ENCODE results near the gene PRKCG. TPM values are rescaled to one million over a fixed set of nuclear protein-coding genes. Genes with fewer than 3 reads are reported as not detected.
"Not testable (repeated sequence)": the region's sequence is repeated elsewhere in the genome, so short reads cannot be mapped to it uniquely, and the experiment has no call there.

Gene PRKCG
- not detected for polyA plus RNA-seq (2012; ENCODE audit: low read depth, missing spikeins)

- FAIRE-seq (no peak), DNase-seq (ENCODE audit: insufficient read length, low spot score) (no peak)
Measured at GRCh38 chr19:53881482-53882390, at the start of gene PRKCG. Gene PRKCG (plus strand): TSS chr19:53882197. CDS start chr19:53882495, 298 bp downstream.

DNA sequence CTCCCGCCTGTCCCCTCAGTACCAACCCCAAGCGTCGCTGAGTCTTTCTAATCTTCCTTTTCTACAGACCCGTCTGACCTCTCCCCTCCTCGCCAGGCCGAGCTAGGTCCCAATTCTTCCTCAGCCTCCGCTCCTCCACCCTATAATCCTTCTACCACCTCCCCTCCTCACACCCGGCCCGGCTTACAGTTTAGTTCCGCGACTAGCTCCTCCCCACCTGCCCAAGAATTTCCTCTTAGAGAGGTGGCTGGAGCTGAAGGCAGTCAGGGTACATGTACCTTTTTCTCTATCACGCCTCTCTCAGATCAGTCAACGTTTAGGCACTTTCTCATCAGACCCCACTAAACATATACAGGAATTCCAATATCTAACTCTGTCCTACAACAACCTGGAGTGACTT lies 49.1 kb upstream of the PRKCG start:
- not testable (repeated sequence) for DNase-seq (ENCODE audit: insufficient read length, low spot score); FAIRE-seq

More at GRCh38 chr19:53881482-53882390, at the start of gene PRKCG:
- TF ChIP-seq POLR2A (IDR thresholded peaks at IDR 0.05; ENCODE audit: low read depth, low read length) (no peak), POU2F2 (IDR thresholded peaks at IDR 0.05; ENCODE audit: low read depth, low read length) (no peak), SPI1 (IDR thresholded peaks at IDR 0.05; ENCODE audit: low read depth, low read length) (no peak), TAF1 (IDR thresholded peaks at IDR 0.05; ENCODE audit: low read depth, low read length) (no peak)

GRCh38 chr19:53838446-53838845 lies 43.6 kb upstream of the PRKCG start:
- not testable (repeated sequence) for DNase-seq (ENCODE audit: insufficient read length, low spot score); FAIRE-seq

DNA sequence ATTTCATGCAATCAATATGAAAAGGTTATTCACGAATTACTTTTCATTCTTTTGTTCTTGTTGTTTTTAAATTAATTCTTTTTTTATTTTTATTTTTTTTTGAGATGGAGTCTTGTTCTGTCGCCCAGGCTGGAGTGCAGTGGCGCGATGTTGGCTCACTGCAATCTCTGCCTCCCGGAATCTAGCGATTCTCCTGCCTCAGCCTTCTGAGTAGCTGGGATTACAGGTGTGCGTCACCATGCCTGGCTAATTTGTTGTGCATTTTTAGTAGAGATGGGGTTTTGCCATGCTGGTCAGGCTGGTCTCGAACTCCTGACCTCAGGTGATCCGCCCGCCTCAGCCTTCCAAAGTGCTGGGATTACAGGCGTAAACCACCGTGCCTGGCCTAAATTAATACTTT lies 41.8 kb upstream of the PRKCG start:
- DNase-seq (ENCODE audit: insufficient read length, low spot score); FAIRE-seq: not testable (repeated sequence)

GRCh38 chr19:53840914-53841313 lies 41.1 kb upstream of the PRKCG start:
- not testable (repeated sequence) for DNase-seq (ENCODE audit: insufficient read length, low spot score); FAIRE-seq

DNA sequence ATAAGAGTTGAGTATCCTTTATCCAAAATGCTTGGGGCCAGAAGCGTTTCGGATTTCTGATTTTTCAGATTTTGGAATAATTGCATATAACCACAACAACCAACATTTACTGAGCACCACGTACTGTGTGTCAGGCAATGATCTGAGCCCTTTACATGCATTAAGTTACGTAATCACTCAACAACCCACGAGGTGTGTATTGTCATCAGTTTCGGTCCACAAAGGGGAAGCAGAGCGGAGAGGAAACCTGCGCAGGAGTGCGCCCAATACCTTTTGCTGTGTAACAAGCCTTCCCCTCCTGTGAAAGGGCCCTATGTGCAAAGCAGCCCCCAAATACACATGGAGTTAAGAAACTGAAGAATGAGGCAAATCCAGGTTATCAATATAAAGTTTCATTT lies 37.1 kb upstream of the PRKCG start:
- DNase-seq (ENCODE audit: insufficient read length, low spot score) (no peak), FAIRE-seq (no peak)
- TF ChIP-seq POLR2AphosphoS5 (IDR thresholded peaks at IDR 0.05; ENCODE audit: low read depth, low read length), result no peak
- no peak for TF ChIP-seq POLR2A (IDR thresholded peaks at IDR 0.05; ENCODE audit: low read depth, low read length)

DNA sequence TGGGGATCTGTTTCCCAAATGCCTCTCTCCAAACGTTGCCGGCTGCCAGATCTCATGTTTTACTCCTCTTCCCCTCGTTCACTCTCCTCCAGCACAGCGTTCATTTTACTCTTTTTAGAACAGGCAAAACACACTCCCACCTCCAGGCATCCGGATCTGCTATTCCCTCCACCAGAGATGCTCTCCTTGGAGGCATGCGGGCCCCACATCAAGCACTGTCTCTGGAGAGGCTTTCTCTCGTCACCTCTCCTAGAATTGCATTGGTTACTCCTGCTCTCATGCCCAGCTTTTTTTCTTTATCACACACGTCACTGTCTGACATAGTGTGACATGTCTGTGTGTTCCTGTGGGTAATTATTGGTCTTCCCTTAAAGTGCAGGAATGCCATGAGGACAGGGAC lies 34.4 kb upstream of the PRKCG start:
- FAIRE-seq (no peak), DNase-seq (ENCODE audit: insufficient read length, low spot score) (no peak)
- TF ChIP-seq SPI1 (IDR thresholded peaks at IDR 0.05; ENCODE audit: low read depth, low read length), result no peak
- no peak for TF ChIP-seq POU2F2 (IDR thresholded peaks at IDR 0.05; ENCODE audit: low read depth, low read length)
- TF ChIP-seq POLR2AphosphoS5 (IDR thresholded peaks at IDR 0.05; ENCODE audit: low read depth, low read length), result no peak
- TF ChIP-seq POLR2A (IDR thresholded peaks at IDR 0.05; ENCODE audit: low read depth, low read length), result no peak
- no peak for TF ChIP-seq PAX5 (IDR thresholded peaks at IDR 0.05; ENCODE audit: insufficient read depth, low read length, severe bottlenecking)
- TF ChIP-seq TAF1 (IDR thresholded peaks at IDR 0.05; ENCODE audit: low read depth, low read length), result no peak

DNA sequence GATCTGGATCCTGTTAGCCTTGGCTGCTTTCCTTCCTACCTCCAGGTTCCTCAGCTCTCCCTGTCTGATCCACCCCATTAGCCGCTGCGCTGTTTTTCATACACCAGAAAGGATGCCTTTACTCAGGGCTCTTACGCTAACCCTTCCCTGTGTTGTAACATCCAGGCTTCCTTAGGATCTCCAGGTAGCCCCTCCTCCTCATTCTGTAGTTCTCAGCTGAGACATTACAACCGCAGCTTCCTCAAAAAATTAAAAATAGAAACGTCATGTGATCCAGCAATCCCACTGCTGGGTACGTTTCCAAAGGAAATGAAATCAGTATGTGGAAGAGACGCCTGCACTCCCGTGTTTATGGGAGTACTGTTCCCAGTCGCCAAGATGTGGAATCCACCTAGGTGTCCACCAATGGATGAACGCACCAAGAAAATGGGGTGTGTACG lies 32.7 kb upstream of the PRKCG start:
- TF ChIP-seq POLR2AphosphoS5 (IDR thresholded peaks at IDR 0.05; ENCODE audit: low read depth, low read length), result no peak
- TF ChIP-seq TAF1 (IDR thresholded peaks at IDR 0.05; ENCODE audit: low read depth, low read length), result no peak
- TF ChIP-seq POU2F2 (IDR thresholded peaks at IDR 0.05; ENCODE audit: low read depth, low read length), result no peak
- TF ChIP-seq PAX5 (IDR thresholded peaks at IDR 0.05; ENCODE audit: insufficient read depth, low read length, severe bottlenecking), result no peak
- TF ChIP-seq POLR2A (IDR thresholded peaks at IDR 0.05; ENCODE audit: low read depth, low read length), result no peak
- no peak for TF ChIP-seq SPI1 (IDR thresholded peaks at IDR 0.05; ENCODE audit: low read depth, low read length)
- FAIRE-seq (no peak), DNase-seq (ENCODE audit: insufficient read length, low spot score) (no peak)

GRCh38 chr19:53853707-53854106 lies 28.3 kb upstream of the PRKCG start:
- TF ChIP-seq POLR2A (IDR thresholded peaks at IDR 0.05; ENCODE audit: low read depth, low read length) (no peak), POU2F2 (IDR thresholded peaks at IDR 0.05; ENCODE audit: low read depth, low read length) (no peak), SPI1 (IDR thresholded peaks at IDR 0.05; ENCODE audit: low read depth, low read length) (no peak)
- FAIRE-seq (no peak), DNase-seq (ENCODE audit: insufficient read length, low spot score) (no peak)

DNA sequence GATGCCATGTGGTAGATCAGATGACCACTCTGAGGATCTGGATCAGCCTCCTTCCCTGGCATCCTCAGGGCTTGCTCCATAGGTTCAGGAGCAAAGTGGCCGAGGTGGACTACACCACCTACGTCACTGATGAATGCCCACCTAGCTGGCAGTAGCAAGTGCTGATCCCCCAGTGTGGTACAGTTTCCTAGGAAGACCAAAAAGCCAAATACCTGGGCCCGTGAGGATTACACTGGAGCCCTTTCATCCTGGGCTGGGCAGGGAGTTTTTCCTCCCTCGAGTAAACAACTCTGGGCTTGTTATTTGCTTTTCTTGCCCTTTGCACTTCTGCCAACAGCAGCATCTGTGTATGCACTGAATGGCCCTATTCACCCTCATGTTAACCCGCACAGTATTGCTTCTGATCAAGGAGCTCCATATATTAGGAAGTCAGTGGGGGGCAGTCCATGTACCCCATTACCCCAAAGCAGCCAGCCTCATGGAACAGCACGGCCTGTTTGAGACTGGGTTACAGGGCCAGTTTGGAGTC lies 17.6 kb upstream of the PRKCG start:
- no peak for FAIRE-seq
- no peak for DNase-seq (ENCODE audit: insufficient read length, low spot score)
- TF ChIP-seq POLR2AphosphoS5 (IDR thresholded peaks at IDR 0.05; ENCODE audit: low read depth, low read length), result no peak
- no peak for TF ChIP-seq POLR2A (IDR thresholded peaks at IDR 0.05; ENCODE audit: low read depth, low read length)
- no peak for TF ChIP-seq PAX5 (IDR thresholded peaks at IDR 0.05; ENCODE audit: insufficient read depth, low read length, severe bottlenecking)
- no peak for TF ChIP-seq TAF1 (IDR thresholded peaks at IDR 0.05; ENCODE audit: low read depth, low read length)
- TF ChIP-seq SPI1 (IDR thresholded peaks at IDR 0.05; ENCODE audit: low read depth, low read length), result no peak
- TF ChIP-seq POU2F2 (IDR thresholded peaks at IDR 0.05; ENCODE audit: low read depth, low read length), result no peak

DNA sequence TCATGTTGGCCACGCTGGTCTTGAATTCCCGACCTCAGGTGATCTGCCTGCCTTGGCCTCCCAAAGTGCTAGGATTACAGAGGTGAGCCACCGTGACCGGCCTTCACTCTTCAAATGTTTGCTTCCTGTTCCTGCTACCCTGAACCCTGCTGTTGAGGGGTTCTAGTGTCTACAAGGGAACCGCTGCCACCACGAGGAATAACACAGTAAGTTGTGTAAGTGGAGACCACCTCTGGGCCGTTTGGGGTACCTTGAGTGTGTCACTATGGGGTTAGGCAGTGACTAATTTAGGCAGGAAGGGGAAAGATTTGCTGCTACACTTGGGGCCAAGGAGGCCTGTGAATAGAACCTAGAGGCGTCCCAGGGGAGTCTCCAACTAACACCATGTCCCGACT lies 16.5 kb upstream of the PRKCG start:
- TF ChIP-seq PAX5 (IDR thresholded peaks at IDR 0.05; ENCODE audit: insufficient read depth, low read length, severe bottlenecking) (no peak), POLR2A (IDR thresholded peaks at IDR 0.05; ENCODE audit: low read depth, low read length) (no peak), POLR2AphosphoS5 (IDR thresholded peaks at IDR 0.05; ENCODE audit: low read depth, low read length) (no peak), POU2F2 (IDR thresholded peaks at IDR 0.05; ENCODE audit: low read depth, low read length) (no peak), TAF1 (IDR thresholded peaks at IDR 0.05; ENCODE audit: low read depth, low read length) (no peak), SPI1 (IDR thresholded peaks at IDR 0.05; ENCODE audit: low read depth, low read length) (no peak)
- FAIRE-seq (no peak), DNase-seq (ENCODE audit: insufficient read length, low spot score) (no peak)
